Measurements from ENCODE around the gene CFTR. TPM values are rescaled to one million over a fixed set of nuclear protein-coding genes. Genes with fewer than 3 reads are reported as not detected.

Gene CFTR
- total RNA-seq, 1 experiment from 2014 or later, result not detected

GRCh38 chr7:117656806-117657205 is 177.0 kb downstream of the CFTR start:
- no peak overlapping the region for H3K4me3 ChIP-seq (replicated peaks in 1 of 2; ENCODE audit: low read depth in 1 of 2, low read length in 2 of 2)
- no peaks in the 10 kb centered on the region for H3K9me3 ChIP-seq (ENCODE audit: control insufficient read depth in 1 of 2, insufficient read depth in 1 of 2, low read depth in 1 of 2, low read length in 2 of 2)
- CTCF ChIA-PET, result no interaction called here
- DNase-seq (ENCODE audit: low read depth, low spot score) (no peak), ATAC-seq (no peak)
- H4K20me1 ChIP-seq (ENCODE audit: insufficient read depth), result no peaks in the 10 kb centered on the region
- no peak overlapping the region for H3K9ac ChIP-seq (ENCODE audit: low read length)
- no peak for TF ChIP-seq SRF (IDR thresholded peaks at IDR 0.05; ENCODE audit: low read depth)
- no peak for TF ChIP-seq ZNF274 (IDR thresholded peaks at IDR 0.05; ENCODE audit: low read depth, low read length)
- TF ChIP-seq ELF1 (IDR thresholded peaks at IDR 0.05; ENCODE audit: borderline replicate concordance, low read depth), result no peak
- TF ChIP-seq SP1 (IDR thresholded peaks at IDR 0.05; ENCODE audit: low read depth), result no peak
- H2AFZ ChIP-seq (ENCODE audit: low read depth, low read length, poor library complexity, severe bottlenecking), result no peak overlapping the region
- no peaks in the 10 kb centered on the region for H3K79me2 ChIP-seq (ENCODE audit: insufficient read depth, low read length)
- RAD21 ChIA-PET (ENCODE audit: low non-redundant PET in 1 of 2, low total read pairs in 2 of 2, uncharacterized antibody in 2 of 2, unreplicated experiment in 2 of 2), result no interaction called here
- no peak overlapping the region for H3K27ac ChIP-seq (ENCODE audit: low read depth, low read length)
- no peaks in the 10 kb centered on the region for H3K9me2 ChIP-seq (ENCODE audit: insufficient read depth)
- H3K4me2 ChIP-seq (ENCODE audit: low read length), result no peak overlapping the region
- H3K27me3 ChIP-seq (ENCODE audit: insufficient read depth, low read length), result no peaks in the 10 kb centered on the region
- POLR2A ChIA-PET, result no interaction called here
- H3K36me3 ChIP-seq (ENCODE audit: control insufficient read depth in 1 of 2, insufficient read depth in 2 of 2, low read length in 2 of 2), result no peaks in the 10 kb centered on the region
- no peaks in the 10 kb centered on the region for H3K4me1 ChIP-seq (ENCODE audit: control insufficient read depth in 1 of 2, insufficient read depth in 2 of 2, low read length in 2 of 2)
- BruUV-seq (replicated peaks), result no TSS peak
- intact Hi-C loops (cut with micrococcal nuclease), result no loop called here

- Histone ChIP-seq H3K4me1 (ENCODE audit: control insufficient read depth in 1 of 2, insufficient read depth in 2 of 2, low read length in 2 of 2) (no peaks in the 10 kb centered on the region), H3K4me2 (ENCODE audit: low read length) (no peak overlapping the region), H3K27me3 (ENCODE audit: insufficient read depth, low read length) (no peaks in the 10 kb centered on the region), H3K4me3 (replicated peaks in 1 of 2; ENCODE audit: low read depth in 1 of 2, low read length in 2 of 2) (no peak overlapping the region), H3K9ac (ENCODE audit: low read length) (no peak overlapping the region), H3K36me3 (ENCODE audit: control insufficient read depth in 1 of 2, insufficient read depth in 2 of 2, low read length in 2 of 2) (no peaks in the 10 kb centered on the region), H3K27ac (ENCODE audit: low read depth, low read length) (no peak overlapping the region), H4K20me1 (ENCODE audit: insufficient read depth) (no peaks in the 10 kb centered on the region), H3K9me2 (ENCODE audit: insufficient read depth) (no peaks in the 10 kb centered on the region), H2AFZ (ENCODE audit: low read depth, low read length, poor library complexity, severe bottlenecking) (no peak overlapping the region), H3K79me2 (ENCODE audit: insufficient read depth, low read length) (no peaks in the 10 kb centered on the region), H3K9me3 (ENCODE audit: control insufficient read depth in 1 of 2, insufficient read depth in 1 of 2, low read depth in 1 of 2, low read length in 2 of 2) (no peaks in the 10 kb centered on the region)
- ATAC-seq, result no peak
- intact Hi-C loops (cut with micrococcal nuclease), result no loop called here
- ChIA-PET POLR2A (no interaction called here), RAD21 (ENCODE audit: low non-redundant PET in 1 of 2, low total read pairs in 2 of 2, uncharacterized antibody in 2 of 2, unreplicated experiment in 2 of 2) (no interaction called here), CTCF (no interaction called here)
- TF ChIP-seq EGR1 (IDR thresholded peaks at IDR 0.05; ENCODE audit: low read depth) (no peak), EZH2phosphoT487 (IDR thresholded peaks at IDR 0.05; ENCODE audit: borderline replicate concordance) (no peak), SP1 (IDR thresholded peaks at IDR 0.05; ENCODE audit: low read depth) (no peak), ZFX (IDR thresholded peaks at IDR 0.05) (no peak), CBX3 (IDR thresholded peaks at IDR 0.05; ENCODE audit: low read depth) (no peak), ATF3 (IDR thresholded peaks at IDR 0.05) (no peak), ELF1 (IDR thresholded peaks at IDR 0.05; ENCODE audit: borderline replicate concordance, low read depth) (no peak), EZH2 (IDR thresholded peaks at IDR 0.05) (no peak), POLR2A (IDR thresholded peaks at IDR 0.05; ENCODE audit: borderline replicate concordance, extremely low read depth, insufficient read depth, insufficient read length) (no peak), SIN3A (IDR thresholded peaks at IDR 0.05; ENCODE audit: low read depth) (no peak), TCF7L2 (IDR thresholded peaks at IDR 0.05; ENCODE audit: borderline replicate concordance, extremely low read depth, insufficient read depth, insufficient read length) (no peak), SRF (IDR thresholded peaks at IDR 0.05; ENCODE audit: low read depth) (no peak), REST (IDR thresholded peaks at IDR 0.05; ENCODE audit: low read depth) (no peak), MAX (IDR thresholded peaks at IDR 0.05) (no peak), ZNF274 (IDR thresholded peaks at IDR 0.05; ENCODE audit: low read depth, low read length) (no peak), RAD21 (IDR thresholded peaks at IDR 0.05; ENCODE audit: low read depth) (no peak), POLR2AphosphoS5 (IDR thresholded peaks at IDR 0.05; ENCODE audit: low read depth, low read length) (no peak)
- BruUV-seq (replicated peaks), result no TSS peak
- DNase-seq (ENCODE audit: low read depth, low spot score), result no peak
Observed at GRCh38 chr7:117659531-117660011, 179.7 kb downstream of the CFTR start.
